Measurements from ENCODE around the gene ICE2.

DNA sequence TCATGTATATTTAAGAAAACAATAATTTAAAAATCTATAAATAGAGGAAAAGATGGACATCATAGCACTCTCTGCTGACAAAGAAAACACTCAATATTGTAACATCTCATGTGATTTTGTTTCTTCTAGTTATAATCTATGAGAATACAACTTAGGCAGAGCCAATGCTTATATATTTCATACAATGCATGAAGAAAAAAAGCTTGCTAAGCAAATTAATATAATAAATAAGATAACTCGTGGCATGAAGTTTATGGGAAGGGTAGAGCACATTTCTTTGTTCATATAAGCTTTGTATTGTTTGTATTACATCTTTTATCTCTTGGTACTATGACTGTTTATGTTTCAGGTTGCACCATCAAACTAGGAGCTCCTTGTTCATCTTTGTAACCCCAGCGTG, 73.5 kb downstream of the ICE2 start:
- no peak for TF ChIP-seq POLR2A (IDR thresholded peaks at IDR 0.05)
- TF ChIP-seq CTCF (IDR thresholded peaks at IDR 0.05) = no peak
- no peak for TF ChIP-seq POLR2AphosphoS5 (IDR thresholded peaks at IDR 0.05; ENCODE audit: insufficient read depth in 1 of 2, low read depth in 1 of 2)
